GM12878 (cell line): Measurements from ENCODE around the gene CBARP. TPM values are rescaled to one million over a fixed set of nuclear protein-coding genes. Genes with fewer than 3 reads are reported as not detected.

Experiments
- EP300 ChIP-seq, 2 experiments: fragments of 150-350 bp in 1 of 2; IDR thresholded peaks; 2 replicates each; pipeline ENCODE4 v1.6.1; 2011 to 2012; ENCODE audit warnings: low read depth in 2 of 2, low read length in 2 of 2, borderline replicate concordance in 1 of 2, improper control_type of control experiment in 1 of 2, inconsistent platforms in 1 of 2; ENCODE audit not compliant: control insufficient read depth in 1 of 2
- KLF5 ChIP-seq: fragments of 450-650 bp; IDR thresholded peaks from 2 replicates; pipeline ENCODE4 v1.6.1; 2014; ENCODE audit warnings: mild to moderate bottlenecking; ENCODE audit not compliant: partially characterized antibody
- LARP7 ChIP-seq: fragments of 450-650 bp; IDR thresholded peaks from 2 replicates; pipeline ENCODE4 v1.6.1; 2017; ENCODE audit warnings: mild to moderate bottlenecking
- MTA2 ChIP-seq: fragments of 450-650 bp; IDR thresholded peaks from 2 replicates; pipeline ENCODE4 v1.6.1; 2016; ENCODE audit warnings: low read depth, mild to moderate bottlenecking, moderate library complexity
- MYC ChIP-seq: IDR thresholded peaks from 2 replicates; pipeline ENCODE4 v1.6.1; 2011; ENCODE audit warnings: mild to moderate bottlenecking, low read length, moderate library complexity, inconsistent platforms; ENCODE audit not compliant: insufficient read depth, insufficient replicate concordance, insufficient read length, severe bottlenecking
- NR2C1 ChIP-seq: fragments of 450-650 bp; IDR thresholded peaks from 2 replicates; pipeline ENCODE4 v1.6.1; 2017; ENCODE audit warnings: antibody characterized with exemption, mild to moderate bottlenecking, moderate library complexity
- NR2C2 ChIP-seq: IDR thresholded peaks from 2 replicates; pipeline ENCODE4 v1.6.1; 2011; ENCODE audit warnings: borderline replicate concordance, low read depth; ENCODE audit not compliant: control insufficient read depth, insufficient read length
- PML ChIP-seq: IDR thresholded peaks from 2 replicates; pipeline ENCODE4 v1.6.1; 2012; ENCODE audit warnings: low read length, inconsistent platforms
- RBBP5 ChIP-seq: fragments of 200-600 bp; sonication (generic); conservative IDR thresholded peaks from 2 replicates; pipeline ENCODE4 v1.6.1; 2016
- RELB ChIP-seq: fragments of 450-650 bp; IDR thresholded peaks from 2 replicates; pipeline ENCODE4 v1.6.1; 2017; ENCODE audit warnings: low read depth, mild to moderate bottlenecking, moderate library complexity
- SIX5 ChIP-seq: IDR thresholded peaks from 2 replicates; pipeline ENCODE4 v1.6.1; 2011; ENCODE audit warnings: mild to moderate bottlenecking, low read depth, low read length, moderate library complexity; ENCODE audit not compliant: severe bottlenecking
- SMAD5 ChIP-seq: IDR thresholded peaks from 2 replicates; pipeline ENCODE4 v1.6.1; 2016; ENCODE audit warnings: antibody characterized with exemption, low read depth
- SRF ChIP-seq, 2 experiments: IDR thresholded peaks; 2 replicates each; pipeline ENCODE4 v1.6.1; 2011; ENCODE audit warnings: low read depth in 2 of 2, low read length in 2 of 2, mild to moderate bottlenecking in 1 of 2, moderate library complexity in 1 of 2
- STAT1 ChIP-seq: fragments of 450-650 bp; conservative IDR thresholded peaks from 2 replicates; pipeline ENCODE4 v1.6.1; 2014; ENCODE audit warnings: antibody characterized with exemption, mild to moderate bottlenecking
- TCF3 ChIP-seq: IDR thresholded peaks from 2 replicates; pipeline ENCODE4 v1.6.1; 2012; ENCODE audit warnings: low read depth, mild to moderate bottlenecking, low read length, borderline replicate concordance; ENCODE audit not compliant: insufficient read depth
- TCF7 ChIP-seq: IDR thresholded peaks from 2 replicates; pipeline ENCODE4 v1.6.1; 2014; ENCODE audit warnings: antibody characterized with exemption, borderline replicate concordance
- YBX1 ChIP-seq: fragments of 450-650 bp; IDR thresholded peaks from 2 replicates; pipeline ENCODE4 v1.6.1; 2016; ENCODE audit warnings: antibody characterized with exemption
- ZBED1 ChIP-seq: IDR thresholded peaks from 2 replicates; pipeline ENCODE4 v1.6.1; 2016; ENCODE audit warnings: borderline replicate concordance
- ZBTB40 ChIP-seq: fragments of 450-650 bp; IDR thresholded peaks from 2 replicates; pipeline ENCODE4 v1.6.1; 2016; ENCODE audit warnings: mild to moderate bottlenecking, moderate library complexity, borderline replicate concordance
- polyA plus RNA-seq, 11 experiments: library from polyadenylated mRNA; depleted of rRNA in 4 of 11; unstranded in 6 of 11; stranded (reverse) in 5 of 11; fragments of >200 nt; fragmentation: Nextera tagmentation in 4 of 11; fragmentation: Illumina TruSeq in 1 of 11; extraction: Ambion mirVana in 4 of 11; extraction: Trizol in 1 of 11; gene quantifications; 1 replicate in 1 of 11; 2 replicates in 10 of 11; pipeline versions ENCODE4 v1.2.1 to v1.2.3, GENCODE V29; 2011 to 2016; ENCODE audit warnings: inconsistent platforms in 2 of 11, missing spikeins in 2 of 11, low read depth in 1 of 11
- total RNA-seq, 4 experiments: library from RNA; depleted of rRNA in 3 of 4; stranded (reverse); fragments of >200 nt in 3 of 4; fragmentation: Illumina TruSeq in 1 of 4; extraction: Trizol in 1 of 4; gene quantifications; 2 replicates each; pipeline versions ENCODE4 v1.2.1 to v1.2.3, GENCODE V29; 2013 to 2021
- TF ChIP-seq, protein P1 (sequence below): IDR thresholded peaks from 2 replicates; pipeline ENCODE4 v1.6.1; 2012; ENCODE audit warnings: low read depth, low read length, improper control_type of control experiment
- TF ChIP-seq, protein P2 (sequence below): fragments of 450-650 bp; IDR thresholded peaks from 2 replicates; pipeline ENCODE4 v1.6.1; 2018; ENCODE audit warnings: borderline replicate concordance, mild to moderate bottlenecking; ENCODE audit not compliant: partially characterized antibody

Gene CBARP
- total and polyA plus RNA-seq, 10 of the 15 experiments (the other 5 are each of a cell fraction or from before 2014, with no cell fraction given), result 0.04 to 0.59 (median 0.18) TPM; not detected in 3

DNA sequence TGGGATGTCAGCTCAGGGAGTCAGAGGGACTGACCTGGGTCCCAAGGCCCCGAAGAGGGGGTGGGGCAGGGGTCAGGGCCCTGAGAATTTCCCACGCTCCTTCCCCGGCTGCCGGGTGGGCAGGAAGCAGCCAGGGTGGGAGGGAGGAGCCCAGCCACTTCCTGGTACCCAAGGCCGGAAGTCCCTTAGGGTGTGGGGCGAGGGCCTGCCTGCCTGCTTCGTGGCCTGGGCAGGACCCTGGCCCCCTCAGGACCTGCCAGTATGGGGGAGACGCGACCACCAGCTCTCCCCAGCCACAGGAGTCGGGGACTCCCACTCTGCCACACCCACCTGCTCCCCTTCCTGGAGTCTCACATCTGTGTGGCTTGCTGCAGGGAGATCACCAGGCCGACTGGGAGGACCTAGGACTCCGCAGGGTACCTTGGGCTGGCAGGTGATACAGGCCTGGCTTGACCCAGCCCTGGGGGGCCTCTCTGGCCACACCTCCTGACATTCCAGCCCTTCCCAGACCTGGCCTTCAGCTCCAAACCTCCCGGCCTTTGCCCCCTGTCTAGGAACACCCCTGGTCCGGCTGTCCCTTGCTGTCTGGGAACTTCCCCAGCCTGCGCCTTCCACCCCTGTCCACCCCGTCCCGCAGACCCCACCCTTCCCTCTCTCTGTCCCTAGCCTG lies 21.5 kb upstream of the CBARP start (continued):
- TF ChIP-seq ZBTB40, result peak; percentile 73; the same call in 1 of the 2 replicates
- no peak for TF ChIP-seq NR2C2
- TF ChIP-seq NR2C1, result peak; percentile 61
- peak; percentile 30; the same call in 1 of the 2 replicates for TF ChIP-seq MTA2
- peak in 1 of 2 experiments; percentile 48; a peak in 2 of 4 replicates for TF ChIP-seq EP300 (IDR thresholded peaks at IDR 0.05; ENCODE audit: borderline replicate concordance in 1 of 2, control insufficient read depth in 1 of 2, low read depth in 2 of 2, low read length in 2 of 2)
- TF ChIP-seq, protein P1, sequence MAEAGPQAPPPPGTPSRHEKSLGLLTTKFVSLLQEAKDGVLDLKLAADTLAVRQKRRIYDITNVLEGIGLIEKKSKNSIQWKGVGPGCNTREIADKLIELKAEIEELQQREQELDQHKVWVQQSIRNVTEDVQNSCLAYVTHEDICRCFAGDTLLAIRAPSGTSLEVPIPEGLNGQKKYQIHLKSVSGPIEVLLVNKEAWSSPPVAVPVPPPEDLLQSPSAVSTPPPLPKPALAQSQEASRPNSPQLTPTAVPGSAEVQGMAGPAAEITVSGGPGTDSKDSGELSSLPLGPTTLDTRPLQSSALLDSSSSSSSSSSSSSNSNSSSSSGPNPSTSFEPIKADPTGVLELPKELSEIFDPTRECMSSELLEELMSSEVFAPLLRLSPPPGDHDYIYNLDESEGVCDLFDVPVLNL, result no peak
- TF ChIP-seq SMAD5, result peak; percentile 66; the same call in 1 of the 2 replicates
- TF ChIP-seq STAT1, result no peak; the same call in 1 of the 2 replicates
- peak; percentile 78 for TF ChIP-seq KLF5
- TF ChIP-seq RBBP5, result no peak
- TF ChIP-seq TCF3, result peak; percentile 11; the same call in 1 of the 2 replicates
- TF ChIP-seq SRF (IDR thresholded peaks at IDR 0.05; ENCODE audit: low read depth in 2 of 2, low read length in 2 of 2), result no peak
- TF ChIP-seq PML, result no peak
- TF ChIP-seq LARP7, result peak; percentile 93; the same call in 1 of the 2 replicates
- no peak for TF ChIP-seq TCF7
- TF ChIP-seq SIX5, result no peak
- peak; percentile 50; the same call in 1 of the 2 replicates for TF ChIP-seq RELB
- TF ChIP-seq YBX1, result no peak
- no peak for TF ChIP-seq MYC
- TF ChIP-seq, protein P2, sequence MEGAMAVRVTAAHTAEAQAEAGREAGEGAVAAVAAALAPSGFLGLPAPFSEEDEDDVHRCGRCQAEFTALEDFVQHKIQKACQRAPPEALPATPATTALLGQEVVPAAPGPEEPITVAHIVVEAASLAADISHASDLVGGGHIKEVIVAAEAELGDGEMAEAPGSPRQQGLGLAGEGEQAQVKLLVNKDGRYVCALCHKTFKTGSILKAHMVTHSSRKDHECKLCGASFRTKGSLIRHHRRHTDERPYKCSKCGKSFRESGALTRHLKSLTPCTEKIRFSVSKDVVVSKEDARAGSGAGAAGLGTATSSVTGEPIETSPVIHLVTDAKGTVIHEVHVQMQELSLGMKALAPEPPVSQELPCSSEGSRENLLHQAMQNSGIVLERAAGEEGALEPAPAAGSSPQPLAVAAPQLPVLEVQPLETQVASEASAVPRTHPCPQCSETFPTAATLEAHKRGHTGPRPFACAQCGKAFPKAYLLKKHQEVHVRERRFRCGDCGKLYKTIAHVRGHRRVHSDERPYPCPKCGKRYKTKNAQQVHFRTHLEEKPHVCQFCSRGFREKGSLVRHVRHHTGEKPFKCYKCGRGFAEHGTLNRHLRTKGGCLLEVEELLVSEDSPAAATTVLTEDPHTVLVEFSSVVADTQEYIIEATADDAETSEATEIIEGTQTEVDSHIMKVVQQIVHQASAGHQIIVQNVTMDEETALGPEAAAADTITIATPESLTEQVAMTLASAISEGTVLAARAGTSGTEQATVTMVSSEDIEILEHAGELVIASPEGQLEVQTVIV, result peak; percentile 92
- peak; percentile 88; the same call in 1 of the 2 replicates for TF ChIP-seq ZBED1
